Mesendoderm (in vitro differentiated cells): ENCODE results near the gene GFRAL.
"Not testable (repeated sequence)": the region's sequence is repeated elsewhere in the genome, so short reads cannot be mapped to it uniquely, and the experiment has no call there.

Experiments
- DNase-seq: peaks from one replicate; pipeline ENCODE4 v3.0.0; 2013
- H2AK5ac ChIP-seq: 2 replicates; pipeline ENCODE4 v1.6.1; 2013; ENCODE audit warnings: low read length, inconsistent platforms
- H2BK120ac ChIP-seq: 2 replicates; pipeline ENCODE4 v1.6.1; 2013; ENCODE audit warnings: low read depth, mild to moderate bottlenecking, low read length, moderate library complexity, mixed read lengths
- H2BK15ac ChIP-seq: replicated peaks from 2 replicates; pipeline ENCODE4 v1.6.1; 2013; ENCODE audit warnings: low read depth, mild to moderate bottlenecking, moderate library complexity
- H2BK5ac ChIP-seq: 2 replicates; pipeline ENCODE4 v1.6.1; 2013; ENCODE audit warnings: low read length, inconsistent platforms
- H3K18ac ChIP-seq: 2 replicates; pipeline ENCODE4 v1.6.1; 2013; ENCODE audit warnings: mild to moderate bottlenecking, low read length, mixed read lengths
- H3K23ac ChIP-seq: one replicate; pipeline ENCODE4 v1.6.1; 2013; ENCODE audit warnings: low read length
- H3K27ac ChIP-seq: 2 replicates; pipeline ENCODE4 v1.5.1; 2013; ENCODE audit warnings: low read depth, mild to moderate bottlenecking, inconsistent platforms, low read length, moderate library complexity
- H3K27me3 ChIP-seq: 2 replicates; pipeline ENCODE4 v1.6.1; 2013; ENCODE audit warnings: low read length, control low read depth, mild to moderate bottlenecking, inconsistent platforms; ENCODE audit not compliant: insufficient read depth, poor library complexity
- H3K36me3 ChIP-seq: 2 replicates; pipeline ENCODE4 v1.6.1; 2013; ENCODE audit warnings: low read length, inconsistent platforms; ENCODE audit not compliant: control insufficient read depth, insufficient read depth
- H3K4ac ChIP-seq: one replicate; pipeline ENCODE4 v1.6.1; 2013; ENCODE audit warnings: low read depth, mild to moderate bottlenecking, low read length, moderate library complexity
- H3K4me1 ChIP-seq: 2 replicates; pipeline ENCODE4 v1.6.1; 2013; ENCODE audit warnings: low read depth, low read length, inconsistent platforms; ENCODE audit not compliant: control insufficient read depth
- H3K4me2 ChIP-seq: 2 replicates; pipeline ENCODE4 v1.6.1; 2013; ENCODE audit warnings: low read length
- H3K4me3 ChIP-seq: 2 replicates; pipeline ENCODE4 v1.5.1; 2013; ENCODE audit warnings: mild to moderate bottlenecking, low read length
- H3K56ac ChIP-seq: one replicate; pipeline ENCODE4 v1.6.1; 2013; ENCODE audit warnings: low read length
- H3K79me1 ChIP-seq: 2 replicates; pipeline ENCODE4 v1.6.1; 2013; ENCODE audit warnings: low read length, inconsistent platforms
- H3K79me2 ChIP-seq: 2 replicates; pipeline ENCODE4 v1.6.1; 2013; ENCODE audit warnings: mild to moderate bottlenecking, low read length; ENCODE audit not compliant: control insufficient read depth, insufficient read depth
- H3K9ac ChIP-seq: 2 replicates; pipeline ENCODE4 v1.6.1; 2013; ENCODE audit warnings: low read length, inconsistent platforms
- H4K5ac ChIP-seq: one replicate; pipeline ENCODE4 v1.6.1; 2013; ENCODE audit warnings: low read length
- H4K8ac ChIP-seq: one replicate; pipeline ENCODE4 v1.6.1; 2013; ENCODE audit warnings: low read depth, mild to moderate bottlenecking, control low read depth, low read length, moderate library complexity
- WGBS: extraction: QIAGEN DNeasy Blood & Tissue Kit; methylation state at CpG from one replicate; pipeline ENCODE4 v1.1.7; 2013; ENCODE audit warnings: low lambda C conversion rate, missing lambda C conversion rate; ENCODE audit not compliant: insufficient coverage; ENCODE audit errors: extremely low coverage; 5-methylcytosine and 5-hydroxymethylcytosine counted together

The GFRAL gene

GRCh38 chr6:55293116-55293515, 34.2 kb upstream of the GFRAL start:
- Histone ChIP-seq H2BK15ac (no peak overlapping the region), H3K4ac (no peak overlapping the region), H3K36me3 (no peaks in the 10 kb centered on the region), H3K4me1 (no peaks in the 10 kb centered on the region), H3K4me3 (no peak overlapping the region), H3K27me3 (no peaks in the 10 kb centered on the region), H2AK5ac (no peak overlapping the region), H3K18ac (no peak overlapping the region), H3K9ac (no peak overlapping the region), H4K5ac (no peak overlapping the region), H3K27ac (no peak overlapping the region), H3K56ac (no peak overlapping the region), H2BK5ac (no peak overlapping the region), H3K4me2 (no peak overlapping the region), H3K79me2 (no peaks in the 10 kb centered on the region), H3K23ac (no peak overlapping the region), H2BK120ac (no peak overlapping the region), H4K8ac (no peak overlapping the region), H3K79me1 (no peaks in the 10 kb centered on the region)
- peak; percentile 37 for DNase-seq
- WGBS = no CpG with 5 or more reads among the region's 2 CpGs

- H3K18ac ChIP-seq, H2BK15ac ChIP-seq, H3K4ac ChIP-seq, H3K79me2 ChIP-seq, H3K27me3 ChIP-seq, H3K4me2 ChIP-seq, H3K36me3 ChIP-seq, H4K5ac ChIP-seq, H2BK5ac ChIP-seq, H3K4me3 ChIP-seq, H3K9ac ChIP-seq, DNase-seq, H3K27ac ChIP-seq, H3K56ac ChIP-seq, H4K8ac ChIP-seq, H3K23ac ChIP-seq, H3K4me1 ChIP-seq, H2AK5ac ChIP-seq, H2BK120ac ChIP-seq, H3K79me1 ChIP-seq: not testable (repeated sequence)
- no CpG with 5 or more reads among the region's 3 CpGs for WGBS
Observed at GRCh38 chr6:55297214-55297613, 30.1 kb upstream of the GFRAL start.

- Histone ChIP-seq H3K4me1 (no peaks in the 10 kb centered on the region), H3K4me2 (no peak overlapping the region), H3K4me3 (no peak overlapping the region), H2BK15ac (no peak overlapping the region), H3K36me3 (no peaks in the 10 kb centered on the region), H3K79me2 (no peaks in the 10 kb centered on the region), H3K56ac (no peak overlapping the region), H3K27me3 (no peaks in the 10 kb centered on the region), H2BK120ac (no peak overlapping the region), H3K27ac (no peak overlapping the region), H3K79me1 (no peaks in the 10 kb centered on the region), H3K9ac (no peak overlapping the region), H2BK5ac (no peak overlapping the region), H2AK5ac (no peak overlapping the region), H3K4ac (no peak overlapping the region), H4K5ac (no peak overlapping the region), H3K23ac (no peak overlapping the region), H3K18ac (no peak overlapping the region), H4K8ac (no peak overlapping the region)
- WGBS = no CpG with 5 or more reads among the region's 5 CpGs
- DNase-seq = no peak
Observed at GRCh38 chr6:55299286-55299985, 27.8 kb upstream of the GFRAL start.

- H3K36me3 ChIP-seq = no peaks in the 10 kb centered on the region
- no peak overlapping the region for H3K23ac ChIP-seq
- H3K4ac ChIP-seq = no peak overlapping the region
- no peak overlapping the region for H3K56ac ChIP-seq
- no peaks in the 10 kb centered on the region for H3K79me2 ChIP-seq
- H3K4me1 ChIP-seq = no peaks in the 10 kb centered on the region
- H2AK5ac ChIP-seq = no peak overlapping the region
- no peak overlapping the region for H4K8ac ChIP-seq
- no peak overlapping the region for H2BK120ac ChIP-seq
- no peak overlapping the region for H3K4me2 ChIP-seq
- WGBS = no CpG with 5 or more reads among the region's 1 CpG
- no peak overlapping the region for H2BK5ac ChIP-seq
- no peaks in the 10 kb centered on the region for H3K79me1 ChIP-seq
- no peak overlapping the region for H4K5ac ChIP-seq
- no peak overlapping the region for H3K18ac ChIP-seq
- no peak for DNase-seq
- H2BK15ac ChIP-seq = no peak overlapping the region
- no peak overlapping the region for H3K9ac ChIP-seq
- H3K27me3 ChIP-seq = no peaks in the 10 kb centered on the region
- H3K27ac ChIP-seq = no peak overlapping the region
- no peak overlapping the region for H3K4me3 ChIP-seq
Observed at GRCh38 chr6:55304747-55305146, 22.5 kb upstream of the GFRAL start.

- no peak overlapping the region for H3K18ac ChIP-seq
- H3K36me3 ChIP-seq = no peaks in the 10 kb centered on the region
- no peak overlapping the region for H3K4ac ChIP-seq
- H3K4me1 ChIP-seq = no peaks in the 10 kb centered on the region
- no peak overlapping the region for H2AK5ac ChIP-seq
- H3K79me1 ChIP-seq = no peaks in the 10 kb centered on the region
- H4K5ac ChIP-seq = no peak overlapping the region
- H3K4me3 ChIP-seq = no peak overlapping the region
- no peak overlapping the region for H3K23ac ChIP-seq
- no peak overlapping the region for H3K56ac ChIP-seq
- H4K8ac ChIP-seq = no peak overlapping the region
- H2BK15ac ChIP-seq = no peak overlapping the region
- peak; percentile 46 for DNase-seq
- no peaks in the 10 kb centered on the region for H3K79me2 ChIP-seq
- H3K9ac ChIP-seq = no peak overlapping the region
- no peak overlapping the region for H2BK120ac ChIP-seq
- no peak overlapping the region for H3K4me2 ChIP-seq
- H2BK5ac ChIP-seq = no peak overlapping the region
- H3K27ac ChIP-seq = no peak overlapping the region
- H3K27me3 ChIP-seq = no peaks in the 10 kb centered on the region
Observed at GRCh38 chr6:55319961-55320695, 7.1 kb upstream of the GFRAL start.

GRCh38 chr6:55320696-55321086, 6.6 kb upstream of the GFRAL start:
- no peaks in the 10 kb centered on the region for H3K79me1 ChIP-seq
- no peaks in the 10 kb centered on the region for H3K36me3 ChIP-seq
- H3K79me2 ChIP-seq = no peaks in the 10 kb centered on the region
- H2AK5ac ChIP-seq = no peak overlapping the region
- no peak overlapping the region for H3K27ac ChIP-seq
- H3K23ac ChIP-seq = no peak overlapping the region
- no peak overlapping the region for H3K18ac ChIP-seq
- peak; percentile 15 for DNase-seq
- no peak overlapping the region for H3K4ac ChIP-seq
- H2BK15ac ChIP-seq = no peak overlapping the region
- H2BK5ac ChIP-seq = no peak overlapping the region
- no peak overlapping the region for H4K5ac ChIP-seq
- H3K4me2 ChIP-seq = no peak overlapping the region
- no peak overlapping the region for H3K56ac ChIP-seq
- no peak overlapping the region for H2BK120ac ChIP-seq
- H3K9ac ChIP-seq = no peak overlapping the region
- no peaks in the 10 kb centered on the region for H3K27me3 ChIP-seq
- no CpG with 5 or more reads among the region's 2 CpGs for WGBS
- H4K8ac ChIP-seq = no peak overlapping the region
- H3K4me1 ChIP-seq = no peaks in the 10 kb centered on the region
- H3K4me3 ChIP-seq = no peak overlapping the region
